Measurements from ENCODE around the gene ZNF654.

Gene ZNF654

GRCh38 chr3:88030210-88030609 lies 28.8 kb upstream of the ZNF654 start:
- Histone ChIP-seq H3K4me2 (ENCODE audit: low read depth, low read length, poor library complexity, severe bottlenecking) (peak overlapping the region; percentile 71), H3K79me2 (ENCODE audit: insufficient read depth, low read length) (no peaks in the 10 kb centered on the region), H3K9me3 (ENCODE audit: insufficient read depth, low read depth, low read length) (no peaks in the 10 kb centered on the region), H2AFZ (ENCODE audit: low read length) (peak overlapping the region; percentile 91), H3F3A (ENCODE audit: low read depth) (no peaks in the 10 kb centered on the region), H4K20me1 (ENCODE audit: insufficient read depth, low read length, poor library complexity, severe bottlenecking) (no peaks in the 10 kb centered on the region), H3K9ac (ENCODE audit: low read depth, low read length, poor library complexity, severe bottlenecking) (peak overlapping the region; percentile 13), H3K36me3 (ENCODE audit: insufficient read depth, low read length) (no peaks in the 10 kb centered on the region), H3K9me2 (replicated peaks; ENCODE audit: low read depth, low read length) (no peaks in the 10 kb centered on the region), H3K4me3 (ENCODE audit: low read length, poor library complexity, severe bottlenecking) (peak overlapping the region; percentile 57), H3K27me3 (ENCODE audit: insufficient read depth, low read length, poor library complexity, severe bottlenecking) (no peaks in the 10 kb centered on the region), H3K4me1 (ENCODE audit: insufficient read depth, low read length, poor library complexity, severe bottlenecking) (peaks cover 35% of the 10 kb centered on the region)
- no peak for TF ChIP-seq CTCF (conservative IDR thresholded peaks at IDR 0.05; ENCODE audit: low read length)
- no peak for TF ChIP-seq EZH2phosphoT487 (IDR thresholded peaks at IDR 0.05; ENCODE audit: borderline replicate concordance)

GRCh38 chr3:88031642-88032077 lies 27.4 kb upstream of the ZNF654 start:
- Histone ChIP-seq H3K4me1 (ENCODE audit: insufficient read depth, low read length, poor library complexity, severe bottlenecking) (peaks cover 35% of the 10 kb centered on the region), H3K4me3 (ENCODE audit: low read length, poor library complexity, severe bottlenecking) (peak overlapping the region; percentile 74), H2AFZ (ENCODE audit: low read length) (peak overlapping the region; percentile 96), H3K36me3 (ENCODE audit: insufficient read depth, low read length) (no peaks in the 10 kb centered on the region), H3K27me3 (ENCODE audit: insufficient read depth, low read length, poor library complexity, severe bottlenecking) (no peaks in the 10 kb centered on the region), H3K79me2 (ENCODE audit: insufficient read depth, low read length) (no peaks in the 10 kb centered on the region), H3K9ac (ENCODE audit: low read depth, low read length, poor library complexity, severe bottlenecking) (peak overlapping the region; percentile 61), H3K9me3 (ENCODE audit: insufficient read depth, low read depth, low read length) (no peaks in the 10 kb centered on the region), H4K20me1 (ENCODE audit: insufficient read depth, low read length, poor library complexity, severe bottlenecking) (no peaks in the 10 kb centered on the region), H3K4me2 (ENCODE audit: low read depth, low read length, poor library complexity, severe bottlenecking) (peak overlapping the region; percentile 90), H3F3A (ENCODE audit: low read depth) (no peaks in the 10 kb centered on the region), H3K9me2 (replicated peaks; ENCODE audit: low read depth, low read length) (no peaks in the 10 kb centered on the region)
- TF ChIP-seq EZH2phosphoT487 (IDR thresholded peaks at IDR 0.05; ENCODE audit: borderline replicate concordance) (no peak), CTCF (conservative IDR thresholded peaks at IDR 0.05; ENCODE audit: low read length) (no peak)

- H3K4me3 ChIP-seq (ENCODE audit: low read length, poor library complexity, severe bottlenecking), result peak overlapping the region; percentile 74
- H3K9ac ChIP-seq (ENCODE audit: low read depth, low read length, poor library complexity, severe bottlenecking), result peak overlapping the region; percentile 61
- TF ChIP-seq EZH2phosphoT487 (IDR thresholded peaks at IDR 0.05; ENCODE audit: borderline replicate concordance) (no peak), CTCF (conservative IDR thresholded peaks at IDR 0.05; ENCODE audit: low read length) (no peak)
- H4K20me1 ChIP-seq (ENCODE audit: insufficient read depth, low read length, poor library complexity, severe bottlenecking), result no peaks in the 10 kb centered on the region
- no peaks in the 10 kb centered on the region for H3K9me3 ChIP-seq (ENCODE audit: insufficient read depth, low read depth, low read length)
- H3K9me2 ChIP-seq (replicated peaks; ENCODE audit: low read depth, low read length), result no peaks in the 10 kb centered on the region
- H3K79me2 ChIP-seq (ENCODE audit: insufficient read depth, low read length), result no peaks in the 10 kb centered on the region
- H3K4me2 ChIP-seq (ENCODE audit: low read depth, low read length, poor library complexity, severe bottlenecking), result peak overlapping the region; percentile 90
- H3K4me1 ChIP-seq (ENCODE audit: insufficient read depth, low read length, poor library complexity, severe bottlenecking), result peaks cover 35% of the 10 kb centered on the region
- H3F3A ChIP-seq (ENCODE audit: low read depth), result no peaks in the 10 kb centered on the region
- H3K27me3 ChIP-seq (ENCODE audit: insufficient read depth, low read length, poor library complexity, severe bottlenecking), result no peaks in the 10 kb centered on the region
- peak overlapping the region; percentile 96 for H2AFZ ChIP-seq (ENCODE audit: low read length)
- no peaks in the 10 kb centered on the region for H3K36me3 ChIP-seq (ENCODE audit: insufficient read depth, low read length)
Observed at GRCh38 chr3:88032245-88032644, 26.8 kb upstream of the ZNF654 start.

All from Loucy (cell line).